ENCODE results near the gene IRS2. TPM values are rescaled to one million over a fixed set of nuclear protein-coding genes. Genes with fewer than 3 reads are reported as not detected.

IRS2 gene
- total RNA-seq, 1 experiment from 2014 or later: 9.2 TPM

GRCh38 chr13:109741966-109742365, 44.4 kb downstream of the IRS2 start (continued):
- no peak for TF ChIP-seq REST (IDR thresholded peaks at IDR 0.05; ENCODE audit: low read depth)
- no peak for TF ChIP-seq ZNF274 (IDR thresholded peaks at IDR 0.05; ENCODE audit: low read depth, low read length)

- Histone ChIP-seq H3K9me2 (ENCODE audit: insufficient read depth) (no peaks in the 10 kb centered on the region), H3K9me3 (ENCODE audit: control insufficient read depth in 1 of 2, insufficient read depth in 1 of 2, low read depth in 1 of 2, low read length in 2 of 2) (no peaks in the 10 kb centered on the region), H3K4me2 (ENCODE audit: low read length) (no peak overlapping the region), H4K20me1 (ENCODE audit: insufficient read depth) (no peaks in the 10 kb centered on the region), H3K79me2 (ENCODE audit: insufficient read depth, low read length) (no peaks in the 10 kb centered on the region), H3K27me3 (ENCODE audit: insufficient read depth, low read length) (no peaks in the 10 kb centered on the region), H3K36me3 (ENCODE audit: control insufficient read depth in 1 of 2, insufficient read depth in 2 of 2, low read length in 2 of 2) (no peaks in the 10 kb centered on the region), H2AFZ (ENCODE audit: low read depth, low read length, poor library complexity, severe bottlenecking) (no peak overlapping the region), H3K4me3 (replicated peaks in 1 of 2; ENCODE audit: low read depth in 1 of 2, low read length in 2 of 2) (no peak overlapping the region), H3K9ac (ENCODE audit: low read length) (no peak overlapping the region), H3K4me1 (ENCODE audit: control insufficient read depth in 1 of 2, insufficient read depth in 2 of 2, low read length in 2 of 2) (peaks cover 6 to 16% of the 10 kb centered on the region in 2 experiments; a peak in 2 of 4 replicates), H3K27ac (ENCODE audit: low read depth, low read length) (no peak overlapping the region)
- CTCF ChIA-PET: no interaction called here
- TF ChIP-seq CEBPB (IDR thresholded peaks at IDR 0.05; ENCODE audit: low read depth): no peak
- no peak for TF ChIP-seq SP1 (IDR thresholded peaks at IDR 0.05; ENCODE audit: low read depth)
- no peak for TF ChIP-seq EGR1 (IDR thresholded peaks at IDR 0.05; ENCODE audit: low read depth)
- POLR2A ChIA-PET: no interaction called here
- BruUV-seq (replicated peaks): no TSS peak
- RAD21 ChIA-PET (ENCODE audit: low non-redundant PET in 1 of 2, low total read pairs in 2 of 2, uncharacterized antibody in 2 of 2, unreplicated experiment in 2 of 2): no interaction called here
- ATAC-seq (no peak), DNase-seq (ENCODE audit: low read depth, low spot score) (no peak)
- intact Hi-C loops (cut with micrococcal nuclease): no loop called here
Observed at GRCh38 chr13:109740721-109741120, 45.7 kb downstream of the IRS2 start.
